ENCODE measurements around the gene ASCL1. TPM values are rescaled to one million over a fixed set of nuclear protein-coding genes. Genes with fewer than 3 reads are reported as not detected.

Gene ASCL1
- total and polyA plus RNA-seq, 4 donors: 0.06 TPM; not detected in 3

GRCh38 chr12:102920271-102920670 is 37.2 kb upstream of the ASCL1 start:
- no peaks in the 10 kb centered on the region for H3K27me3 ChIP-seq (ENCODE audit: control insufficient read depth in 4 of 4, insufficient read depth in 4 of 4, low read length in 3 of 4)
- peak overlapping the region; percentile 81 to 91 for H3K27ac ChIP-seq (ENCODE audit: low read depth in 1 of 2, low read length in 2 of 2)
- H3K4me1 ChIP-seq (ENCODE audit: control insufficient read depth in 4 of 4, insufficient read depth in 4 of 4, low read length in 3 of 4): peaks cover 2 to 52% (median 40%) of the 10 kb centered on the region in 4 donors
- H3K36me3 ChIP-seq (ENCODE audit: control insufficient read depth in 4 of 4, insufficient read depth in 3 of 4, low read depth in 1 of 4, low read length in 3 of 4): no peaks in the 10 kb centered on the region
- peak overlapping the region in 1 of 2 donors; percentile 51 for H3K9ac ChIP-seq (ENCODE audit: low read depth in 1 of 2, low read length in 2 of 2)
- no peak for DNase-seq (ENCODE audit: low spot score)
- H3K9me3 ChIP-seq (ENCODE audit: control insufficient read depth in 4 of 4, low read length in 3 of 4): no peaks in the 10 kb centered on the region
- TF ChIP-seq TAF1 (conservative IDR thresholded peaks at IDR 0.05) (peak; percentile 42), HNF4G (IDR thresholded peaks at IDR 0.05) (no peak), NR2F2 (IDR thresholded peaks at IDR 0.05) (peak; percentile 73), REST (IDR thresholded peaks at IDR 0.05) (peak; percentile 76), MAX (IDR thresholded peaks at IDR 0.05) (peak; percentile 64), ATF3 (IDR thresholded peaks at IDR 0.05) (peak; percentile 47), HNF4A (conservative IDR thresholded peaks at IDR 0.05) (peak; percentile 72 to 89), RAD21 (IDR thresholded peaks at IDR 0.05) (peak; percentile 38), FOXA1 (IDR thresholded peaks at IDR 0.05) (peak; percentile 94), ZBTB33 (IDR thresholded peaks at IDR 0.05) (peak; percentile 85), FOXA2 (IDR thresholded peaks at IDR 0.05) (peak; percentile 97), RXRA (IDR thresholded peaks at IDR 0.05) (peak; percentile 97 to 98), GABPA (IDR thresholded peaks at IDR 0.05 in 1 of 2, conservative IDR thresholded peaks at IDR 0.05 in 1 of 2) (peak in 1 of 2 donors; percentile 33), SP1 (IDR thresholded peaks at IDR 0.05) (peak; percentile 86), CTCF (IDR thresholded peaks at IDR 0.05; ENCODE audit: low read depth, low read length, missing input control) (no peak), EGR1 (IDR thresholded peaks at IDR 0.05; ENCODE audit: low read depth in 2 of 2) (no peak), YY1 (IDR thresholded peaks at IDR 0.05) (peak; percentile 62), JUND (IDR thresholded peaks at IDR 0.05) (peak; percentile 73 to 86)
- H3K4me3 ChIP-seq (ENCODE audit: low read depth in 1 of 3, low read length in 3 of 3): no peak overlapping the region
